Neural cell (in vitro differentiated cells): ENCODE results near the gene MAML3. TPM values are rescaled to one million over a fixed set of nuclear protein-coding genes. Genes with fewer than 3 reads are reported as not detected.

Source experiments
- H2AFZ ChIP-seq: fragments of 200-600, 300-800 bp; sonication (generic), shearing (Covaris generic); 2 replicates; pipeline ENCODE4 v1.6.0; 2014; ENCODE audit warnings: low read depth, mild to moderate bottlenecking, antibody characterized with exemption, low read length, moderate library complexity
- H3F3A ChIP-seq: fragments of 200-600 bp; shearing (Covaris generic); 2 replicates; pipeline ENCODE4 v1.6.1; 2016; ENCODE audit warnings: mild to moderate bottlenecking, moderate library complexity, mixed read lengths, antibody characterized with exemption, low read length; ENCODE audit not compliant: insufficient read depth, poor library complexity, severe bottlenecking
- H3K27ac ChIP-seq: fragments of 200-600, 300-800 bp; sonication (generic), shearing (Covaris generic); 2 replicates; pipeline ENCODE4 v1.5.1; 2014; ENCODE audit warnings: mild to moderate bottlenecking, low read length, moderate library complexity
- H3K27me3 ChIP-seq: fragments of 300-800, 200-600 bp; sonication (generic), shearing (Covaris generic); 2 replicates; pipeline ENCODE4 v1.6.0; 2014; ENCODE audit warnings: mild to moderate bottlenecking, low read depth, low read length, moderate library complexity; ENCODE audit not compliant: insufficient read depth
- H3K36me3 ChIP-seq: fragments of 300-800, 200-600 bp; sonication (generic), shearing (Covaris generic); 2 replicates; pipeline ENCODE4 v1.5.1; 2014; ENCODE audit warnings: mild to moderate bottlenecking, antibody characterized with exemption, low read length, moderate library complexity; ENCODE audit not compliant: insufficient read depth
- H3K4me2 ChIP-seq: fragments of 300-800, 200-600 bp; sonication (generic), shearing (Covaris generic); 2 replicates; pipeline ENCODE4 v1.6.0; 2014; ENCODE audit warnings: mild to moderate bottlenecking, low read length
- H3K4me3 ChIP-seq: fragments of 300-800, 200-600 bp; sonication (generic), shearing (Covaris generic); 2 replicates; pipeline ENCODE4 v1.5.1; 2014; ENCODE audit warnings: mild to moderate bottlenecking, low read length, moderate library complexity
- H3K79me2 ChIP-seq: fragments of 200-600 bp; shearing (Covaris generic); replicated peaks from 2 replicates; pipeline ENCODE4 v1.6.0; 2014; ENCODE audit warnings: mild to moderate bottlenecking, low read length, moderate library complexity; ENCODE audit not compliant: insufficient read depth
- H3K9ac ChIP-seq: fragments of 300-800, 200-600 bp; sonication (generic), shearing (Covaris generic); 2 replicates; pipeline ENCODE4 v1.6.1; 2016; ENCODE audit warnings: mild to moderate bottlenecking, low read length, mixed read lengths
- H3K9me2 ChIP-seq: fragments of 200-600 bp; shearing (Covaris generic); 2 replicates; pipeline ENCODE4 v1.6.1; 2016; ENCODE audit warnings: mild to moderate bottlenecking, low read length, mixed read lengths; ENCODE audit not compliant: insufficient read depth
- H3K9me3 ChIP-seq: fragments of 200-600, 300-800 bp; sonication (generic), shearing (Covaris generic); 2 replicates; pipeline ENCODE4 v1.6.1; 2016; ENCODE audit warnings: mild to moderate bottlenecking, mixed run types, low read length, moderate library complexity, mixed read lengths
- H4K20me1 ChIP-seq: fragments of 200-600 bp; shearing (Covaris generic); 2 replicates; pipeline ENCODE4 v1.6.1; 2016; ENCODE audit warnings: mild to moderate bottlenecking, mixed run types; ENCODE audit not compliant: insufficient read depth
- CTCF ChIP-seq: fragments of 450-650 bp; IDR thresholded peaks from 2 replicates; pipeline ENCODE4 v1.5.1; 2014; ENCODE audit warnings: antibody characterized with exemption, mild to moderate bottlenecking, moderate library complexity; ENCODE audit not compliant: poor library complexity, severe bottlenecking
- EP300 ChIP-seq: fragments of 450-650 bp; conservative IDR thresholded peaks from 2 replicates; pipeline ENCODE4 v1.6.1; 2014; ENCODE audit warnings: antibody characterized with exemption, mild to moderate bottlenecking, moderate library complexity; ENCODE audit not compliant: poor library complexity, severe bottlenecking
- EZH2 ChIP-seq: fragments of 200-600, 300-800 bp; shearing (Covaris generic), sonication (generic); IDR thresholded peaks from 2 replicates; pipeline ENCODE4 v1.6.1; 2014; ENCODE audit warnings: antibody characterized with exemption, low read length, borderline replicate concordance, mild to moderate bottlenecking; ENCODE audit not compliant: insufficient read depth, poor library complexity, severe bottlenecking
- MXI1 ChIP-seq: fragments of 450-650 bp; conservative IDR thresholded peaks from 2 replicates; pipeline ENCODE4 v1.6.1; 2014; ENCODE audit warnings: antibody characterized with exemption, mild to moderate bottlenecking; ENCODE audit not compliant: poor library complexity, severe bottlenecking
- POLR2AphosphoS5 ChIP-seq: IDR thresholded peaks from 2 replicates; pipeline ENCODE4 v1.6.1; 2012
- RAD21 ChIP-seq: fragments of 450-650 bp; conservative IDR thresholded peaks from 2 replicates; pipeline ENCODE4 v1.6.1; 2014; ENCODE audit warnings: antibody characterized with exemption, mild to moderate bottlenecking, moderate library complexity
- REST ChIP-seq: IDR thresholded peaks from 2 replicates; pipeline ENCODE4 v1.6.1; 2012; ENCODE audit warnings: borderline replicate concordance
- SMC3 ChIP-seq: fragments of 450-650 bp; conservative IDR thresholded peaks from 2 replicates; pipeline ENCODE4 v1.6.1; 2014; ENCODE audit warnings: antibody characterized with exemption, mild to moderate bottlenecking, moderate library complexity; ENCODE audit not compliant: poor library complexity
- TAF1 ChIP-seq: IDR thresholded peaks from 2 replicates; pipeline ENCODE4 v1.6.1; 2012; ENCODE audit warnings: low read depth
- polyA plus RNA-seq: library from polyadenylated mRNA; depleted of rRNA; stranded (reverse); fragments of >200 nt; gene quantifications from 2 replicates; pipeline ENCODE4 v1.2.3, GENCODE V29; 2014

MAML3 gene
- polyA plus RNA-seq, 1 donor from 2014 or later, result 10.2 TPM

- Histone ChIP-seq H2AFZ (no peak overlapping the region), H3K27me3 (no peaks in the 10 kb centered on the region), H3K4me2 (no peak overlapping the region), H3K27ac (no peak overlapping the region), H3K36me3 (no peaks in the 10 kb centered on the region), H3K4me3 (no peak overlapping the region), H3K9me2 (no peaks in the 10 kb centered on the region), H3F3A (no peaks in the 10 kb centered on the region), H3K79me2 (peaks cover 9% of the 10 kb centered on the region), H3K9me3 (no peaks in the 10 kb centered on the region), H3K9ac (no peak overlapping the region), H4K20me1 (no peaks in the 10 kb centered on the region)
- TF ChIP-seq SMC3 (no peak), EZH2 (no peak), REST (no peak), RAD21 (no peak)
Observed at GRCh38 chr4:140157341-140157740, 3.4 kb upstream of the MAML3 start.

GRCh38 chr4:140156529-140157171 is 2.7 kb upstream of the MAML3 start:
- no peaks in the 10 kb centered on the region for H3K9me3 ChIP-seq
- H3K9ac ChIP-seq, result no peak overlapping the region
- no peak overlapping the region for H2AFZ ChIP-seq
- H3K4me2 ChIP-seq, result no peak overlapping the region
- H3K79me2 ChIP-seq, result peaks cover 9% of the 10 kb centered on the region
- no peaks in the 10 kb centered on the region for H3K36me3 ChIP-seq
- H3K9me2 ChIP-seq, result no peaks in the 10 kb centered on the region
- no peak overlapping the region for H3K4me3 ChIP-seq
- no peaks in the 10 kb centered on the region for H3K27me3 ChIP-seq
- H3F3A ChIP-seq, result no peaks in the 10 kb centered on the region
- H3K27ac ChIP-seq, result no peak overlapping the region
- no peaks in the 10 kb centered on the region for H4K20me1 ChIP-seq
- TF ChIP-seq EP300 (no peak), CTCF (no peak), REST (no peak), RAD21 (no peak), MXI1 (no peak), POLR2AphosphoS5 (no peak), SMC3 (no peak), EZH2 (no peak), TAF1 (no peak)
